DOHH2 (cell line): ENCODE data around the gene TSPAN32.

Experiments
- H3F3A ChIP-seq: fragments of 200-600 bp; sonication (generic), shearing (Covaris generic); 2 replicates; pipeline ENCODE4 v1.6.0; 2016; ENCODE audit warnings: antibody characterized with exemption, mild to moderate bottlenecking; ENCODE audit not compliant: control insufficient read depth, insufficient read depth
- H3K27ac ChIP-seq: fragments of 200-600 bp; sonication (generic); 2 replicates; pipeline ENCODE4 v1.5.1; 2014; ENCODE audit warnings: low read depth, mild to moderate bottlenecking, low read length, moderate library complexity
- H3K27me3 ChIP-seq: fragments of 200-600 bp; sonication (generic); 2 replicates; pipeline ENCODE4 v1.6.1; 2014; ENCODE audit warnings: mild to moderate bottlenecking, low read length, mixed read lengths; ENCODE audit not compliant: control insufficient read depth
- H3K36me3 ChIP-seq: fragments of 200-600 bp; sonication (generic); 2 replicates; pipeline ENCODE4 v1.6.1; 2014; ENCODE audit warnings: mild to moderate bottlenecking, low read length, moderate library complexity, mixed read lengths; ENCODE audit not compliant: control insufficient read depth
- H3K4me1 ChIP-seq: fragments of 200-600 bp; sonication (generic); 2 replicates; pipeline ENCODE4 v1.6.1; 2014; ENCODE audit warnings: mild to moderate bottlenecking, low read length, mixed read lengths; ENCODE audit not compliant: control insufficient read depth
- H3K4me2 ChIP-seq: fragments of 200-600 bp; sonication (generic); 2 replicates; pipeline ENCODE4 v1.6.0; 2014; ENCODE audit warnings: mild to moderate bottlenecking, low read length, moderate library complexity
- H3K4me3 ChIP-seq: fragments of 200-600 bp; sonication (generic); 2 replicates; pipeline ENCODE4 v1.5.1; 2014; ENCODE audit warnings: mild to moderate bottlenecking, low read length, mixed read lengths
- H3K79me2 ChIP-seq: fragments of 200-600 bp; sonication (generic); 2 replicates; pipeline ENCODE4 v1.6.1; 2014; ENCODE audit warnings: mild to moderate bottlenecking, low read length, mixed read lengths; ENCODE audit not compliant: control insufficient read depth
- H3K9me2 ChIP-seq: fragments of 200-600 bp; sonication (generic); replicated peaks from 2 replicates; pipeline ENCODE4 v1.6.1; 2014; ENCODE audit warnings: mild to moderate bottlenecking, low read length, mixed read lengths; ENCODE audit not compliant: control insufficient read depth
- H3K9me3 ChIP-seq: fragments of 200-600 bp; sonication (generic); 2 replicates; pipeline ENCODE4 v1.6.1; 2014; ENCODE audit warnings: antibody characterized with exemption, low read length, mixed read lengths; ENCODE audit not compliant: control insufficient read depth, insufficient read depth
- H4K20me1 ChIP-seq: fragments of 200-600 bp; sonication (generic); 2 replicates; pipeline ENCODE4 v1.6.0; 2014; ENCODE audit warnings: low read depth, mild to moderate bottlenecking, antibody characterized with exemption, low read length, moderate library complexity; ENCODE audit not compliant: control insufficient read depth, insufficient read depth
- EZH2phosphoT487 ChIP-seq: fragments of 200-600 bp; sonication (generic); IDR thresholded peaks from 2 replicates; pipeline ENCODE4 v1.6.1; 2017; ENCODE audit warnings: borderline replicate concordance, mild to moderate bottlenecking, antibody characterized with exemption, low read length, moderate library complexity, mixed read lengths
- TF ChIP-seq, protein P1 (sequence below): fragments of 200-600 bp; sonication (generic); IDR thresholded peaks from one replicate; pipeline ENCODE4 v1.5.1; 2014; ENCODE audit warnings: antibody characterized with exemption, mild to moderate bottlenecking, low read depth, low read length; ENCODE audit not compliant: poor library complexity, severe bottlenecking

The TSPAN32 gene

GRCh38 chr11:2314525-2315394, 12.9 kb downstream of the TSPAN32 start:
- H3K9me3 ChIP-seq = no peaks in the 10 kb centered on the region
- no peaks in the 10 kb centered on the region for H4K20me1 ChIP-seq
- H3K27me3 ChIP-seq = no peaks in the 10 kb centered on the region
- H3F3A ChIP-seq = no peaks in the 10 kb centered on the region
- no peaks in the 10 kb centered on the region for H3K4me1 ChIP-seq
- H3K4me2 ChIP-seq = no peak overlapping the region
- no peak overlapping the region for H3K4me3 ChIP-seq
- no peaks in the 10 kb centered on the region for H3K36me3 ChIP-seq
- H3K27ac ChIP-seq = no peak overlapping the region
- H3K79me2 ChIP-seq = no peaks in the 10 kb centered on the region
- H3K9me2 ChIP-seq = no peaks in the 10 kb centered on the region
- no peak for TF ChIP-seq EZH2phosphoT487

DNA sequence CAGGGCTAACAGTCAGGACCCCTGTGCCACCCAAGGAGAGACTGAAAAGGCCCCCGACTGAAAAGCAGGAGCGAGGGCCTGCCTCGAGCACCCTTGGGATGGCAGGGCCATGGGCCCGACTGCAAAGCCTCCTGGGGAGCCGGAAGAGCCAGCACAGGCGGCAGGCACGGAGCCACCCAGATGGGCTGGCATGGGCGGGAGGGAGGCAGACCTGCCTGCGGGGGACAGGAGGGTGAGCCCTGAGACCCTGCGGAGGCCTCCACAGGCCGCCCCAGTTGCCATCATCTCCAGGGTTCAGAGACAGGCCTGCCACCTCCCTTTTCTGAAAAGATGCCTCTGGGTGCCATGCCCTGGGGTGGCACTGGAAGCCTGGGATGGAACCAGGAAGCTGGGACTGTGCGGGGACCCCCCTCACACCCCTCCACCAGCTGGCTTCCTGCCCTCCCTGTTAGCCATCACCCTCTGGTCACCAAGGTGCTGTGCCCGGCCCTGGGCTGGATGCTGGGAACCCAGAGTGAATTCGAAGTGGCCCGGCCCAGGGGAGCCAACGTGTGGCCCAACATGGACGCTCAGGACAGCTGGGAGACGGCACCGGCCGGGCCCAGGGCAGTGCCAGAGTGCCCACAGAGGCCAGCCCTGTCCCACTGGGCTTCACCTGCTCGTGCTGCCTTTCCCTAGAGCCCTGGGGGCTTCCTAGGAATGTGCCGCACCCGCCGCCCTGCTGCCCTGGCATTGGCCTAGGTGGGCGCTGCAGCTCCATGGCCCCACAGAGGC, 13.8 kb downstream of the TSPAN32 start:
- no peak overlapping the region for H3K27ac ChIP-seq
- H3K4me1 ChIP-seq = no peaks in the 10 kb centered on the region
- H3K4me2 ChIP-seq = no peak overlapping the region

GRCh38 chr11:2316169-2316962, 14.6 kb downstream of the TSPAN32 start:
- H3K4me1 ChIP-seq = no peaks in the 10 kb centered on the region

More for the DNA sequence above, 13.8 kb downstream of the TSPAN32 start:
- H3K9me3 ChIP-seq = no peaks in the 10 kb centered on the region
- H3K79me2 ChIP-seq = no peaks in the 10 kb centered on the region
- TF ChIP-seq, protein P1, sequence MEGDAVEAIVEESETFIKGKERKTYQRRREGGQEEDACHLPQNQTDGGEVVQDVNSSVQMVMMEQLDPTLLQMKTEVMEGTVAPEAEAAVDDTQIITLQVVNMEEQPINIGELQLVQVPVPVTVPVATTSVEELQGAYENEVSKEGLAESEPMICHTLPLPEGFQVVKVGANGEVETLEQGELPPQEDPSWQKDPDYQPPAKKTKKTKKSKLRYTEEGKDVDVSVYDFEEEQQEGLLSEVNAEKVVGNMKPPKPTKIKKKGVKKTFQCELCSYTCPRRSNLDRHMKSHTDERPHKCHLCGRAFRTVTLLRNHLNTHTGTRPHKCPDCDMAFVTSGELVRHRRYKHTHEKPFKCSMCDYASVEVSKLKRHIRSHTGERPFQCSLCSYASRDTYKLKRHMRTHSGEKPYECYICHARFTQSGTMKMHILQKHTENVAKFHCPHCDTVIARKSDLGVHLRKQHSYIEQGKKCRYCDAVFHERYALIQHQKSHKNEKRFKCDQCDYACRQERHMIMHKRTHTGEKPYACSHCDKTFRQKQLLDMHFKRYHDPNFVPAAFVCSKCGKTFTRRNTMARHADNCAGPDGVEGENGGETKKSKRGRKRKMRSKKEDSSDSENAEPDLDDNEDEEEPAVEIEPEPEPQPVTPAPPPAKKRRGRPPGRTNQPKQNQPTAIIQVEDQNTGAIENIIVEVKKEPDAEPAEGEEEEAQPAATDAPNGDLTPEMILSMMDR = no peak
- TF ChIP-seq EZH2phosphoT487 = no peak
- no peaks in the 10 kb centered on the region for H3K27me3 ChIP-seq
- no peak overlapping the region for H3K4me3 ChIP-seq
- no peaks in the 10 kb centered on the region for H3K9me2 ChIP-seq
- no peaks in the 10 kb centered on the region for H3F3A ChIP-seq
- H3K36me3 ChIP-seq = no peaks in the 10 kb centered on the region
- no peaks in the 10 kb centered on the region for H4K20me1 ChIP-seq

More at GRCh38 chr11:2316169-2316962, 14.6 kb downstream of the TSPAN32 start:
- no peaks in the 10 kb centered on the region for H3K79me2 ChIP-seq
- H4K20me1 ChIP-seq = no peaks in the 10 kb centered on the region
- no peaks in the 10 kb centered on the region for H3K27me3 ChIP-seq
- H3K4me2 ChIP-seq = no peak overlapping the region
- no peaks in the 10 kb centered on the region for H3K36me3 ChIP-seq
- no peak overlapping the region for H3K27ac ChIP-seq
- H3K4me3 ChIP-seq = no peak overlapping the region
- no peak for TF ChIP-seq EZH2phosphoT487
- TF ChIP-seq, protein P1 = no peak
- H3K9me3 ChIP-seq = no peaks in the 10 kb centered on the region
- no peaks in the 10 kb centered on the region for H3F3A ChIP-seq
- H3K9me2 ChIP-seq = no peaks in the 10 kb centered on the region
